LNCaP clone FGC (cell line): Measurements from ENCODE around the gene FYN.

Experiments
- DNase-seq: peaks from one replicate; pipeline ENCODE4 v3.0.0-alpha.2; 2011; ENCODE audit warnings: low read depth
- H3K4me3 ChIP-seq: 2 replicates; pipeline ENCODE4 v1.5.1; 2011; ENCODE audit warnings: mild to moderate bottlenecking, low read depth, low read length, control low read depth
- CTCF ChIP-seq: IDR thresholded peaks from 2 replicates; pipeline ENCODE4 v1.5.1; 2012; ENCODE audit warnings: mild to moderate bottlenecking; ENCODE audit not compliant: control insufficient read depth, insufficient read depth; ENCODE audit errors: extremely low read depth

Gene FYN

GRCh38 chr6:111772381-111772780 lies 100.9 kb downstream of the FYN start:
- TF ChIP-seq CTCF, result no peak
- no peak for DNase-seq
- H3K4me3 ChIP-seq, result no peak overlapping the region

- no peak overlapping the region for H3K4me3 ChIP-seq
- no peak for DNase-seq
- TF ChIP-seq CTCF, result no peak
Observed at GRCh38 chr6:111771629-111772028, 101.6 kb downstream of the FYN start.

- no peak for DNase-seq
- H3K4me3 ChIP-seq, result no peak overlapping the region
- TF ChIP-seq CTCF, result no peak
Observed at GRCh38 chr6:111771094-111771432, 102.2 kb downstream of the FYN start.

GRCh38 chr6:111770263-111771093 lies 102.8 kb downstream of the FYN start:
- no peak for TF ChIP-seq CTCF
- DNase-seq, result no peak
- H3K4me3 ChIP-seq, result no peak overlapping the region

GRCh38 chr6:111769365-111770152 lies 103.7 kb downstream of the FYN start:
- H3K4me3 ChIP-seq, result no peak overlapping the region
- no peak for TF ChIP-seq CTCF
- no peak for DNase-seq

GRCh38 chr6:111768431-111768770 lies 104.9 kb downstream of the FYN start:
- TF ChIP-seq CTCF, result no peak
- H3K4me3 ChIP-seq, result no peak overlapping the region
- no peak for DNase-seq
